ENCODE measurements around the gene SHBG.

The SHBG gene

GRCh38 chr17:7644775-7645174 is 14.8 kb downstream of the SHBG start:
- no peak overlapping the region for H3K27ac ChIP-seq

GRCh38 chr17:7646457-7646856 is 16.5 kb downstream of the SHBG start:
- no peak overlapping the region for H3K27ac ChIP-seq
- no peak for TF ChIP-seq CTCF (conservative IDR thresholded peaks at IDR 0.05)

More at GRCh38 chr17:7644775-7645174, 14.8 kb downstream of the SHBG start:
- no peak for TF ChIP-seq CTCF (conservative IDR thresholded peaks at IDR 0.05)

- H3K27ac ChIP-seq: no peak overlapping the region
- TF ChIP-seq CTCF (conservative IDR thresholded peaks at IDR 0.05): no peak
Measured at GRCh38 chr17:7647018-7647417, 17.1 kb downstream of the SHBG start.

GRCh38 chr17:7650509-7651096 is 20.7 kb downstream of the SHBG start, which contains the start of gene ATP1B2:
Gene ATP1B2, plus strand, starts transcription at chr17:7650926. Its CDS starts 593 bp downstream, at chr17:7651519.
- TF ChIP-seq CTCF (conservative IDR thresholded peaks at IDR 0.05): no peak
- H3K27ac ChIP-seq: no peak within 1 kb of the TSS

GRCh38 chr17:7651097-7651664 is 21.2 kb downstream of the SHBG start:
- no peak overlapping the region for H3K27ac ChIP-seq
- TF ChIP-seq CTCF (conservative IDR thresholded peaks at IDR 0.05): no peak

GRCh38 chr17:7651665-7652387 is 21.9 kb downstream of the SHBG start:
- H3K27ac ChIP-seq: no peak overlapping the region
- no peak for TF ChIP-seq CTCF (conservative IDR thresholded peaks at IDR 0.05)
